H1 (cell line): ENCODE data around the gene RELT. TPM values are rescaled to one million over a fixed set of nuclear protein-coding genes. Genes with fewer than 3 reads are reported as not detected.

Source experiments
- CTCF ChIA-PET: fragments of 300-600 bp; sonication (Branson Sonifier 250); formaldehyde crosslinking; loops from one replicate; lab custom pipeline; 2021; ENCODE audit not compliant: partially characterized antibody; lab: Charles Lee
- POLR2A ChIA-PET: fragments of 300-600 bp; sonication (Branson Sonifier 250); formaldehyde crosslinking; loops from one replicate; lab custom pipeline; 2021; ENCODE audit warnings: inconsistent platforms; ENCODE audit not compliant: partially characterized antibody; lab: Charles Lee
- DNase-seq, 2 experiments: peaks; one replicate each; pipeline versions ENCODE4 v3.0.0 to v3.0.0-alpha.2; 2010 to 2022; ENCODE audit warnings: low spot score in 2 of 2, low read depth in 1 of 2, mixed read lengths in 1 of 2
- FAIRE-seq: peaks from 2 replicates; lab custom pipeline; 2011; peaks lifted over from hg19 to GRCh38; lab: Jason Lieb, UNC
- H2AFZ ChIP-seq: 2 replicates; pipeline ENCODE4 v1.8.1; 2012; ENCODE audit warnings: low read length, inconsistent platforms
- H2AK5ac ChIP-seq: 2 replicates; pipeline ENCODE4 v1.6.1; 2013; ENCODE audit warnings: low read depth, low read length
- H2BK120ac ChIP-seq: replicated peaks from 2 replicates; pipeline ENCODE3; 2013; ENCODE audit warnings: low read depth, low read length, inconsistent platforms
- H2BK12ac ChIP-seq: 2 replicates; pipeline ENCODE4 v1.6.1; 2013; ENCODE audit warnings: low read depth, low read length
- H2BK15ac ChIP-seq: 2 replicates; pipeline ENCODE4 v1.6.1; 2013; ENCODE audit warnings: low read length
- H2BK20ac ChIP-seq: 2 replicates; pipeline ENCODE4 v1.6.1; 2013; ENCODE audit warnings: low read length
- H2BK5ac ChIP-seq: 2 replicates; pipeline ENCODE4 v1.6.1; 2013; ENCODE audit warnings: low read depth, low read length
- H3K14ac ChIP-seq: 2 replicates; pipeline ENCODE4 v1.6.1; 2013; ENCODE audit warnings: inconsistent platforms; ENCODE audit not compliant: insufficient read length
- H3K18ac ChIP-seq: 2 replicates; pipeline ENCODE4 v1.6.1; 2013; ENCODE audit warnings: low read length; ENCODE audit errors: extremely low read depth
- H3K23ac ChIP-seq: 2 replicates; pipeline ENCODE4 v1.6.1; 2013; ENCODE audit warnings: inconsistent platforms; ENCODE audit not compliant: insufficient read length
- H3K23me2 ChIP-seq: 2 replicates; pipeline ENCODE4 v1.6.1; 2013; ENCODE audit warnings: low read depth, low read length
- H3K27ac ChIP-seq: 2 replicates; pipeline ENCODE4 v1.6.1; 2011; ENCODE audit warnings: low read depth, low read length, inconsistent platforms
- H3K27me3 ChIP-seq, 4 experiments: replicated peaks in 1 of 4; 1 replicate in 1 of 4; 2 replicates in 3 of 4; pipeline versions ENCODE4 v1.6.1 to v1.8.1; 2011 to 2013; ENCODE audit warnings: low read length in 3 of 4, mild to moderate bottlenecking in 3 of 4, inconsistent platforms in 2 of 4, mixed read lengths in 2 of 4, moderate library complexity in 1 of 4; ENCODE audit not compliant: control insufficient read depth in 3 of 4, insufficient read depth in 3 of 4; ENCODE audit errors: extremely low read depth in 1 of 4
- H3K36me3 ChIP-seq, 4 experiments: 2 replicates each; pipeline versions ENCODE4 v1.6.1 to v1.8.1; 2011 to 2013; ENCODE audit warnings: mild to moderate bottlenecking in 4 of 4, low read length in 3 of 4, moderate library complexity in 2 of 4, control low read depth in 1 of 4, inconsistent platforms in 1 of 4; ENCODE audit not compliant: insufficient read depth in 4 of 4, control insufficient read depth in 2 of 4
- H3K4ac ChIP-seq: replicated peaks from 2 replicates; pipeline ENCODE3; 2013; ENCODE audit warnings: low read length, low read depth, mixed read lengths, inconsistent platforms; ENCODE audit not compliant: insufficient read length
- H3K4me1 ChIP-seq, 4 experiments: replicated peaks in 1 of 4; 1 replicate in 1 of 4; 2 replicates in 3 of 4; pipeline versions ENCODE4 v1.6.1 to v1.8.1; 2011 to 2013; ENCODE audit warnings: low read length in 3 of 4, inconsistent platforms in 2 of 4, mixed read lengths in 1 of 4; ENCODE audit not compliant: insufficient read depth in 4 of 4, control insufficient read depth in 3 of 4
- H3K4me2 ChIP-seq, 2 experiments: 2 replicates each; pipeline versions ENCODE4 v1.6.1 to v1.8.1; 2011 to 2013; ENCODE audit warnings: low read depth in 2 of 2, low read length in 2 of 2, control low read depth in 1 of 2, inconsistent platforms in 1 of 2, mild to moderate bottlenecking in 1 of 2; ENCODE audit not compliant: insufficient read depth in 1 of 2
- H3K4me3 ChIP-seq, 4 experiments: fragments of 200-600, 300-600 bp in 1 of 4; sonication (generic), shearing (Covaris generic), sonication (Bioruptor Twin) in 1 of 4; 2 replicates each; pipeline versions ENCODE4 v1.5.1 to v1.8.1; 2011 to 2016; ENCODE audit warnings: low read length in 4 of 4, low read depth in 3 of 4, control low read depth in 2 of 4, inconsistent platforms in 2 of 4, mild to moderate bottlenecking in 2 of 4, mixed read lengths in 1 of 4, moderate library complexity in 1 of 4; ENCODE audit not compliant: insufficient read depth in 2 of 4; ENCODE audit errors: extremely low read depth in 1 of 4
- H3K56ac ChIP-seq: replicated peaks from 2 replicates; pipeline ENCODE3; 2013; ENCODE audit warnings: low read depth, mild to moderate bottlenecking, mixed read lengths, low read length, inconsistent platforms; ENCODE audit not compliant: insufficient read length
- H3K79me1 ChIP-seq: 2 replicates; pipeline ENCODE4 v1.6.1; 2013; ENCODE audit warnings: low read depth, low read length, control low read depth
- H3K79me2 ChIP-seq, 2 experiments: 2 replicates each; pipeline versions ENCODE4 v1.6.1 to v1.8.1; 2012 to 2013; ENCODE audit warnings: low read length in 2 of 2, mild to moderate bottlenecking in 2 of 2, inconsistent platforms in 1 of 2; ENCODE audit not compliant: insufficient read depth in 2 of 2, control insufficient read depth in 1 of 2
- H3K9ac ChIP-seq, 4 experiments: replicated peaks in 1 of 4; 1 replicate in 1 of 4; 2 replicates in 3 of 4; pipeline versions ENCODE4 v1.6.1 to v1.8.1; 2011 to 2013; ENCODE audit warnings: low read depth in 3 of 4, low read length in 3 of 4, control low read depth in 2 of 4, mild to moderate bottlenecking in 2 of 4, moderate library complexity in 2 of 4, inconsistent platforms in 1 of 4; ENCODE audit errors: extremely low read depth in 1 of 4
- H3K9me3 ChIP-seq, 2 experiments: 2 replicates each; pipeline versions ENCODE4 v1.6.1 to v1.8.1; 2012 to 2013; ENCODE audit warnings: mild to moderate bottlenecking in 2 of 2, moderate library complexity in 2 of 2, control low read depth in 1 of 2, inconsistent platforms in 1 of 2, low read depth in 1 of 2, low read length in 1 of 2, mixed read lengths in 1 of 2; ENCODE audit not compliant: insufficient read depth in 2 of 2
- H4K20me1 ChIP-seq, 2 experiments: replicated peaks in 1 of 2; 2 replicates each; pipeline versions ENCODE3 to v1.8.1; 2011 to 2013; ENCODE audit warnings: inconsistent platforms in 2 of 2, low read length in 2 of 2, mild to moderate bottlenecking in 1 of 2; ENCODE audit not compliant: insufficient read depth in 2 of 2, control insufficient read depth in 1 of 2
- H4K5ac ChIP-seq: 2 replicates; pipeline ENCODE4 v1.6.1; 2013; ENCODE audit warnings: low read length, low read depth, mixed read lengths, inconsistent platforms; ENCODE audit not compliant: insufficient read length
- H4K8ac ChIP-seq: 2 replicates; pipeline ENCODE4 v1.8.0; 2013; ENCODE audit warnings: mild to moderate bottlenecking, moderate library complexity, low read length, inconsistent platforms; ENCODE audit not compliant: insufficient read depth; ENCODE audit errors: extremely low read depth
- H4K91ac ChIP-seq: replicated peaks from 2 replicates; pipeline ENCODE3; 2013; ENCODE audit warnings: low read length, mixed read lengths, inconsistent platforms; ENCODE audit not compliant: insufficient read length
- SRF ChIP-seq: IDR thresholded peaks from 2 replicates; pipeline ENCODE4 v1.6.1; 2011; ENCODE audit warnings: mild to moderate bottlenecking, low read depth, low read length, moderate library complexity
- WGBS, 2 experiments: shearing (Covaris generic) in 1 of 2; methylation state at CpG; one replicate each; pipeline versions ENCODE4 v1.1.6 to v1.1.7; 2013 to 2015; ENCODE audit warnings: low lambda C conversion rate in 2 of 2, mixed read lengths in 2 of 2, inconsistent platforms in 1 of 2, low coverage in 1 of 2, missing lambda C conversion rate in 1 of 2; ENCODE audit not compliant: insufficient replicate concordance in 2 of 2, insufficient coverage in 1 of 2, insufficient read length in 1 of 2; ENCODE audit errors: extremely low coverage in 1 of 2, missing lambda C conversion rate in 1 of 2; 5-methylcytosine and 5-hydroxymethylcytosine counted together
- polyA plus RNA-seq, 7 experiments: library from polyadenylated mRNA; depleted of rRNA in 3 of 7; stranded (reverse) in 5 of 7; unstranded in 2 of 7; fragments of >200 nt in 5 of 7; fragments of 200-250 nt in 2 of 7; gene quantifications; 1 replicate in 5 of 7; 2 replicates in 1 of 7; 4 replicates in 1 of 7; pipeline versions ENCODE4 v1.2.1 to v1.2.3, GENCODE V29; 2011 to 2013; ENCODE audit warnings: missing spikeins in 2 of 7, mixed read lengths in 2 of 7
- total RNA-seq: library from RNA; stranded (reverse); fragmentation: NEBNext Ultra II Directional; extraction: Animal tissue kit (Norgen Biotek cat#: 25700); gene quantifications from 2 replicates; pipeline ENCODE4 v1.2.1, GENCODE V29; 2021

RELT gene
- total and polyA plus RNA-seq, 2 of the 8 experiments (the other 6 are each of a cell fraction or from before 2014, with no cell fraction given) = 3.4 to 5.7 TPM

GRCh38 chr11:73366953-73367352 lies 9.2 kb upstream of the RELT start:
- CTCF ChIA-PET = interaction anchor here (0.7 to 59.1 kb wide), 4 partner anchors 8 to 150 kb away, joined by 3 to 1456 read pairs (median 730); partner anchors contain the start of gene RELT

More at GRCh38 chr11:73366953-73367352, 9.2 kb upstream of the RELT start:
- FAIRE-seq = no peak
- H3K4me1 ChIP-seq = peaks cover 0 to 3% (median under 1%) of the 10 kb centered on the region in 4 experiments; a peak in 4 of 7 replicates
- POLR2A ChIA-PET = interaction anchor here (1.0 kb wide), 1 partner anchor 22 kb away, joined by 3 read pairs; no protein-coding TSS in a partner anchor
- H2BK120ac ChIP-seq = no peak overlapping the region
- no peak overlapping the region for H3K14ac ChIP-seq
- H3K27me3 ChIP-seq = peaks cover 0 to 4% (median 2%) of the 10 kb centered on the region in 4 experiments; a peak in 4 of 7 replicates
- no peak overlapping the region for H4K8ac ChIP-seq
- no peak for TF ChIP-seq SRF
- no peak overlapping the region for H4K5ac ChIP-seq
- H3K4me3 ChIP-seq = no peak overlapping the region
- H3K79me1 ChIP-seq = no peaks in the 10 kb centered on the region
- no peak overlapping the region for H3K18ac ChIP-seq
- no peak for DNase-seq
- H2BK5ac ChIP-seq = no peak overlapping the region
- no peak overlapping the region for H3K56ac ChIP-seq
- WGBS, 2 experiments = 97% methylated on average over 6 of the region's 6 CpGs; no CpG with 5 or more reads in 1 of the 2 experiments
- no peak overlapping the region for H2AFZ ChIP-seq
- H3K4ac ChIP-seq = no peak overlapping the region
- peaks cover 3 to 5% of the 10 kb centered on the region in 2 experiments for H4K20me1 ChIP-seq
- H3K9me3 ChIP-seq = no peaks in the 10 kb centered on the region
- no peak overlapping the region for H4K91ac ChIP-seq
- no peak overlapping the region for H3K4me2 ChIP-seq
- no peak overlapping the region for H3K23ac ChIP-seq
- H2AK5ac ChIP-seq = no peak overlapping the region
- H3K27ac ChIP-seq = no peak overlapping the region
- no peak overlapping the region for H2BK12ac ChIP-seq
- H3K79me2 ChIP-seq = no peaks in the 10 kb centered on the region
- no peak overlapping the region for H2BK15ac ChIP-seq
- no peak overlapping the region for H3K9ac ChIP-seq
- H2BK20ac ChIP-seq = no peak overlapping the region
- H3K23me2 ChIP-seq = peaks cover 3% of the 10 kb centered on the region; the same call in 1 of the 2 replicates
- H3K36me3 ChIP-seq = no peaks in the 10 kb centered on the region
